GM08714 (cell line): ENCODE data around the gene DDX51.
"Not testable (repeated sequence)": the region's sequence is repeated elsewhere in the genome, so short reads cannot be mapped to it uniquely, and the experiment has no call there.

ENCODE experiments used
- H3K4me3 ChIP-seq: fragments of 200-500 bp; sonication (Bioruptor generic); 2 replicates; pipeline ENCODE4 v1.5.1; 2014; ENCODE audit warnings: mild to moderate bottlenecking, low read length, inconsistent platforms
- ZNF274 ChIP-seq: IDR thresholded peaks from 2 replicates; pipeline ENCODE4 v1.6.1; 2012; ENCODE audit warnings: mild to moderate bottlenecking, low read depth, low read length

Gene DDX51

GRCh38 chr12:132156573-132157325 is 12.6 kb upstream of the DDX51 start:
- H3K4me3 ChIP-seq = no peak overlapping the region
- no peak for TF ChIP-seq ZNF274

- H3K4me3 ChIP-seq = no peak overlapping the region
- TF ChIP-seq ZNF274 = no peak
Measured at GRCh38 chr12:132155771-132156572, 11.9 kb upstream of the DDX51 start.

GRCh38 chr12:132154941-132155770 is 11.0 kb upstream of the DDX51 start:
- TF ChIP-seq ZNF274 = no peak
- H3K4me3 ChIP-seq = no peak overlapping the region

- no peak overlapping the region for H3K4me3 ChIP-seq
Measured at GRCh38 chr12:132154341-132154761, 10.2 kb upstream of the DDX51 start.

GRCh38 chr12:132153501-132154340 is 9.6 kb upstream of the DDX51 start:
- no peak overlapping the region for H3K4me3 ChIP-seq
- TF ChIP-seq ZNF274 = no peak

More at GRCh38 chr12:132154341-132154761, 10.2 kb upstream of the DDX51 start:
- TF ChIP-seq ZNF274 = no peak

- TF ChIP-seq ZNF274 = no peak
- no peak overlapping the region for H3K4me3 ChIP-seq
Measured at GRCh38 chr12:132152953-132153352, 8.8 kb upstream of the DDX51 start.

GRCh38 chr12:132152411-132152821 is 8.3 kb upstream of the DDX51 start:
- H3K4me3 ChIP-seq = no peak overlapping the region
- TF ChIP-seq ZNF274 = no peak

- H3K4me3 ChIP-seq = no peak overlapping the region
- TF ChIP-seq ZNF274 = no peak
Measured at GRCh38 chr12:132151766-132152410, 7.8 kb upstream of the DDX51 start.

GRCh38 chr12:132151145-132151765 is 7.1 kb upstream of the DDX51 start:
- no peak for TF ChIP-seq ZNF274
- H3K4me3 ChIP-seq = no peak overlapping the region

GRCh38 chr12:132150780-132151144 is 6.6 kb upstream of the DDX51 start:
- no peak overlapping the region for H3K4me3 ChIP-seq
- no peak for TF ChIP-seq ZNF274

GRCh38 chr12:132149526-132149925 is 5.4 kb upstream of the DDX51 start:
- H3K4me3 ChIP-seq = not testable (repeated sequence)

GRCh38 chr12:132148368-132149045 is 4.4 kb upstream of the DDX51 start:
- no peak for TF ChIP-seq ZNF274
- H3K4me3 ChIP-seq = no peak overlapping the region
